ENCODE data around the gene MINDY2. TPM values are rescaled to one million over a fixed set of nuclear protein-coding genes. Genes with fewer than 3 reads are reported as not detected.

MINDY2 gene
- total and polyA plus RNA-seq, 2 of the 8 experiments (the other 6 are each of a cell fraction or from before 2014, with no cell fraction given), result 3.1 to 25.7 TPM

GRCh38 chr15:58764468-58764867 lies 6.6 kb upstream of the MINDY2 start:
- H4K20me1 ChIP-seq (replicated peaks in 1 of 2; ENCODE audit: control insufficient read depth in 1 of 2, insufficient read depth in 2 of 2, low read length in 2 of 2), result no peaks in the 10 kb centered on the region
- no peak overlapping the region for H2BK12ac ChIP-seq (ENCODE audit: low read depth, low read length)
- no peak overlapping the region for H3K4ac ChIP-seq (replicated peaks; ENCODE audit: insufficient read length, low read depth, low read length)
- no peaks in the 10 kb centered on the region for H3K27me3 ChIP-seq (replicated peaks in 1 of 4; ENCODE audit: control insufficient read depth in 3 of 4, extremely low read depth in 1 of 4, insufficient read depth in 3 of 4, low read length in 3 of 4)
- H2BK20ac ChIP-seq (ENCODE audit: low read length), result no peak overlapping the region
- no peak overlapping the region for H3K4me3 ChIP-seq (ENCODE audit: extremely low read depth in 1 of 4, insufficient read depth in 2 of 4, low read depth in 3 of 4, low read length in 4 of 4)
- WGBS, 2 experiments (ENCODE audit: extremely low coverage in 1 of 2, insufficient coverage in 1 of 2, insufficient read length in 1 of 2, insufficient replicate concordance in 2 of 2, low coverage in 1 of 2, low lambda C conversion rate in 2 of 2, missing lambda C conversion rate in 1 of 2), result 91% methylated on average over 5 of the region's 5 CpGs; no CpG with 5 or more reads in 1 of the 2 experiments
- no peak overlapping the region for H4K5ac ChIP-seq (ENCODE audit: insufficient read length, low read depth, low read length)
- no peak overlapping the region for H3K14ac ChIP-seq (ENCODE audit: insufficient read length)
- H3K79me2 ChIP-seq (ENCODE audit: control insufficient read depth in 1 of 2, insufficient read depth in 2 of 2, low read length in 2 of 2), result no peaks in the 10 kb centered on the region
- no peaks in the 10 kb centered on the region for H3K79me1 ChIP-seq (ENCODE audit: low read depth, low read length)
- no peaks in the 10 kb centered on the region for H3K23me2 ChIP-seq (ENCODE audit: low read depth, low read length)
- no peak overlapping the region for H2AK5ac ChIP-seq (ENCODE audit: low read depth, low read length)
- CTCF ChIA-PET (ENCODE audit: partially characterized antibody), result no interaction called here
- no peak overlapping the region for H2BK15ac ChIP-seq (ENCODE audit: low read length)
- no peak overlapping the region for H3K18ac ChIP-seq (ENCODE audit: extremely low read depth, low read length)
- H2BK120ac ChIP-seq (replicated peaks; ENCODE audit: low read depth, low read length), result no peak overlapping the region
- H3K36me3 ChIP-seq (ENCODE audit: control insufficient read depth in 2 of 4, insufficient read depth in 4 of 4, low read length in 3 of 4), result no peaks in the 10 kb centered on the region
- no peak overlapping the region for H4K91ac ChIP-seq (replicated peaks; ENCODE audit: insufficient read length, low read length)
- no peak overlapping the region for H3K9ac ChIP-seq (replicated peaks in 1 of 4; ENCODE audit: extremely low read depth in 1 of 4, low read depth in 3 of 4, low read length in 3 of 4)
- H3K9me3 ChIP-seq (ENCODE audit: insufficient read depth in 2 of 2, low read depth in 1 of 2, low read length in 1 of 2), result no peaks in the 10 kb centered on the region
- peaks cover 0 to 2% (median 0%) of the 10 kb centered on the region in 4 experiments; a peak in 1 of 7 replicates for H3K4me1 ChIP-seq (replicated peaks in 1 of 4; ENCODE audit: control insufficient read depth in 3 of 4, insufficient read depth in 4 of 4, low read length in 3 of 4)
- DNase-seq (ENCODE audit: low read depth in 1 of 2, low spot score in 2 of 2) (no peak), FAIRE-seq (no peak)
- H3K56ac ChIP-seq (replicated peaks; ENCODE audit: insufficient read length, low read depth, low read length), result no peak overlapping the region
- POLR2A ChIA-PET (ENCODE audit: partially characterized antibody), result no interaction called here
- H4K8ac ChIP-seq (ENCODE audit: extremely low read depth, insufficient read depth, low read length), result no peak overlapping the region
- no peak overlapping the region for H2AFZ ChIP-seq (ENCODE audit: low read length)
- H3K27ac ChIP-seq (ENCODE audit: low read depth, low read length), result no peak overlapping the region
- no peak overlapping the region for H2BK5ac ChIP-seq (ENCODE audit: low read depth, low read length)
- H3K23ac ChIP-seq (ENCODE audit: insufficient read length), result no peak overlapping the region
- H3K4me2 ChIP-seq (ENCODE audit: insufficient read depth in 1 of 2, low read depth in 2 of 2, low read length in 2 of 2), result no peak overlapping the region
- no peak for TF ChIP-seq CBX8 (IDR thresholded peaks at IDR 0.05; ENCODE audit: borderline replicate concordance, low read depth, low read length)

Measured in H1 (cell line).